Ovary (tissue), 3 donors: ENCODE data around the gene ELOB.

ENCODE experiments used
- CTCF ChIP-seq, 3 donors: fragments of 450-650 bp in 2 of 3; fragments of 200-600 bp in 1 of 3; IDR thresholded peaks; one replicate each; pipeline versions ENCODE4 v1.5.1 to v1.8.0; 2016 to 2022; ENCODE audit warnings: antibody characterized with exemption in 3 of 3, mild to moderate bottlenecking in 1 of 3
- POLR2A ChIP-seq: fragments of 450-650 bp; IDR thresholded peaks from one replicate; pipeline ENCODE4 v1.6.1; 2017; ENCODE audit warnings: antibody characterized with exemption, mild to moderate bottlenecking, moderate library complexity
- donor health status: DM: no; HTN: no; CAD: no.

GRCh38 chr16:2745961-2746360 lies 31.1 kb downstream of the ELOB start:
- TF ChIP-seq CTCF (IDR thresholded peaks at IDR 0.05) (no peak), POLR2A (no peak)
